A673 (cell line): ENCODE data around the gene TMEM168.

ENCODE experiments used
- EZH2 ChIP-seq: fragments of 200-600 bp; sonication (generic); IDR thresholded peaks from 2 replicates; pipeline ENCODE4 v1.6.1; 2017; ENCODE audit warnings: borderline replicate concordance, low read depth, mild to moderate bottlenecking, mixed read lengths, antibody characterized with exemption, low read length; ENCODE audit not compliant: poor library complexity, severe bottlenecking
- TF ChIP-seq, protein P1 (sequence below): fragments of 300-800, 200-600 bp; sonication (generic); conservative IDR thresholded peaks from 2 replicates; pipeline ENCODE4 v1.5.1; 2017; ENCODE audit warnings: low read depth, mild to moderate bottlenecking, antibody characterized with exemption, low read length, moderate library complexity, mixed read lengths

GRCh38 chr7:112790586-112791003 lies 402 bp upstream of the TMEM168 start:
- TF ChIP-seq, protein P1, sequence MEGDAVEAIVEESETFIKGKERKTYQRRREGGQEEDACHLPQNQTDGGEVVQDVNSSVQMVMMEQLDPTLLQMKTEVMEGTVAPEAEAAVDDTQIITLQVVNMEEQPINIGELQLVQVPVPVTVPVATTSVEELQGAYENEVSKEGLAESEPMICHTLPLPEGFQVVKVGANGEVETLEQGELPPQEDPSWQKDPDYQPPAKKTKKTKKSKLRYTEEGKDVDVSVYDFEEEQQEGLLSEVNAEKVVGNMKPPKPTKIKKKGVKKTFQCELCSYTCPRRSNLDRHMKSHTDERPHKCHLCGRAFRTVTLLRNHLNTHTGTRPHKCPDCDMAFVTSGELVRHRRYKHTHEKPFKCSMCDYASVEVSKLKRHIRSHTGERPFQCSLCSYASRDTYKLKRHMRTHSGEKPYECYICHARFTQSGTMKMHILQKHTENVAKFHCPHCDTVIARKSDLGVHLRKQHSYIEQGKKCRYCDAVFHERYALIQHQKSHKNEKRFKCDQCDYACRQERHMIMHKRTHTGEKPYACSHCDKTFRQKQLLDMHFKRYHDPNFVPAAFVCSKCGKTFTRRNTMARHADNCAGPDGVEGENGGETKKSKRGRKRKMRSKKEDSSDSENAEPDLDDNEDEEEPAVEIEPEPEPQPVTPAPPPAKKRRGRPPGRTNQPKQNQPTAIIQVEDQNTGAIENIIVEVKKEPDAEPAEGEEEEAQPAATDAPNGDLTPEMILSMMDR = no peak
- TF ChIP-seq EZH2 = no peak
